IPS-18a (cell line): ENCODE measurements around the gene TRIM7.

Experiments
- H3K27ac ChIP-seq: one replicate; pipeline ENCODE4 v1.5.1; 2013; ENCODE audit warnings: low read length
- H3K27me3 ChIP-seq: one replicate; pipeline ENCODE4 v1.6.1; 2013; ENCODE audit warnings: mild to moderate bottlenecking, low read length; ENCODE audit not compliant: control insufficient read depth, insufficient read depth
- H3K36me3 ChIP-seq: one replicate; pipeline ENCODE4 v1.6.1; 2013; ENCODE audit warnings: low read depth, low read length; ENCODE audit not compliant: control insufficient read depth
- H3K4me1 ChIP-seq: one replicate; pipeline ENCODE4 v1.6.1; 2013; ENCODE audit warnings: low read depth, low read length; ENCODE audit not compliant: control insufficient read depth
- H3K4me3 ChIP-seq: one replicate; pipeline ENCODE4 v1.5.1; 2013; ENCODE audit warnings: low read length
- H3K9ac ChIP-seq: one replicate; pipeline ENCODE4 v1.6.1; 2013; ENCODE audit warnings: mild to moderate bottlenecking, low read length, moderate library complexity
- H3K9me3 ChIP-seq: one replicate; pipeline ENCODE4 v1.6.1; 2013; ENCODE audit warnings: low read depth, low read length; ENCODE audit not compliant: control insufficient read depth

Gene TRIM7

DNA sequence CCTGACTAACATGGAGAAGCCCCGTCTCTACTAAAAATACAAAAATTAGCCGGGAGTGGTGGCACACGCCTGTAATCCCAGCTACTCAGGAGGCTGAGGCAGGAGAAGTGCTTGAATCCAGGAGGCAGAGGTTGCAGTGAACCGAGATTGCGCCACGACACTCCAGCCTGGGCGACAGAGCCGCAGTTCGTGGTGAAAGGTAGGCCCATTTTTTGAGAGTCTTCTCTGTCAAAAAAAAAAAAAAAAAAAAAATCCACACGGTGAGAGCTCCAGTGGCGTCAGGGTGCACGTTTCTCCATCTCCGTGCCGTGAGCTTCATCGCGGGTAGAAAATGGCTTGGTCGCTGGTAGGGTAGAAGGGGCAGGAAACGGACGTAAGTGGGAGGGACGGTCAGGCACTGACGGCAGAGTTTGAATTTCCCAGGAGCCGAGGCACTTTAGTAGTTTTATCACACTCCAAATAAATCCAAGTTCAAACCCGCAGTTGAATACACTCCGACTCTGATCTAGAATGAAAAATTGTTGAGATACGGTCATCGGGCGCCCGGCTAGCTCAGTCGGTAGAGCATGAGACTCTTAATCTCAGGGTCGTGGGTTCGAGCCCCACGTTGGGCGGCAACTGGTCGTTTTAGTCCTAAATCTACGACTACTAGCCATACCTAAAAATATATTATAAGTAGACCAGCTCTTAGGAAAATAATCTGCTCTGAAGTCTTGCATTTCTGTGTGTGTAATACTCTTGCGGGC is 2.4 kb upstream of the TRIM7 start:
- H3K4me1 ChIP-seq, result no peaks in the 10 kb centered on the region
- H3K36me3 ChIP-seq, result no peaks in the 10 kb centered on the region
- no peak overlapping the region for H3K27ac ChIP-seq
- peaks cover 42% of the 10 kb centered on the region for H3K27me3 ChIP-seq
- peak overlapping the region; percentile 89 for H3K4me3 ChIP-seq
- no peaks in the 10 kb centered on the region for H3K9me3 ChIP-seq
- peak overlapping the region; percentile 60 for H3K9ac ChIP-seq

DNA sequence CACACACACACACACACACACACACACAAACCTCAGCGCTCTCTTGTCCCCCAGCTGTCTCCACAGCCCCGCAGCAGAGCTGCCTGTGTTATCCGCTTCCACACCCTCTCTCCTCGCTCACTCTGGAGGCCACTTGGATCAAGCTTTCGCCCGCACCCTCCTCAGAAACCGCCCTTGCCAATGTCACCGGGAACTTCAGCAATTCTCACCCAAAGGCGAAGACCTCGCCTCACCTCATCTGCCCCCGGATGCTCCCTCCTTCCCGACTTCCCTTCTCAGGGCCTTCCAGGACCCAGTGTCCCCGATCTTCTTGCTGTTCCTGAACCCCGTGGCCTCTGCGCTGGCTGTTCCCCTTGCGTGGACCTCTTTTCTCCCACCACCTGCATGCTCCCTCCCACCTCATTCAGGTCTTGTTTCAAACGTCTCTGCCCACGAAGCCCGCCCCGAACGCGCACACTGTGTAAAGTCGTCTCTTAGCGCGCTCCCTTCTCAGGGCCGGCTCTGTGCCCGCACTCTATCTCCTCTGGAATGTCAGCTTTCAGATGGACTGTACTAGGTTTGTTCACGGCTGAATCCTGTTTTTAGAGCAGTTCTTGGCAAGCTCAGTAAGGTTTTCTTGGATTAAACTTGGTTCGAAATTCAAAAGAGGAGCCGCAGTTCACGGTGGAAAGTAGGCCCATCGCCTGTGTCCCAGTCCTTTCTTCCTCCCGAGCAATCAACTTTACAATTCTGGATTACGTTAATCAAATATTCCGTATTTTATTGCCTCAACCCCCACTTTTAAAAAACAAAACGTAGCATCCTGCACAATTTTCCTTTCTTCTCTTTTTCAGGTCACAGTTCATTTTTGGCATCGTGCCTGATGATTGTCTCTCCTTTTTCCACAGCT is 1.0 kb upstream of the TRIM7 start:
- peak overlapping the region; percentile 89 for H3K4me3 ChIP-seq
- H3K4me1 ChIP-seq, result no peaks in the 10 kb centered on the region
- H3K9me3 ChIP-seq, result no peaks in the 10 kb centered on the region
- H3K36me3 ChIP-seq, result no peaks in the 10 kb centered on the region
- H3K27me3 ChIP-seq, result peaks cover 56% of the 10 kb centered on the region
- no peak overlapping the region for H3K27ac ChIP-seq
- no peak overlapping the region for H3K9ac ChIP-seq

DNA sequence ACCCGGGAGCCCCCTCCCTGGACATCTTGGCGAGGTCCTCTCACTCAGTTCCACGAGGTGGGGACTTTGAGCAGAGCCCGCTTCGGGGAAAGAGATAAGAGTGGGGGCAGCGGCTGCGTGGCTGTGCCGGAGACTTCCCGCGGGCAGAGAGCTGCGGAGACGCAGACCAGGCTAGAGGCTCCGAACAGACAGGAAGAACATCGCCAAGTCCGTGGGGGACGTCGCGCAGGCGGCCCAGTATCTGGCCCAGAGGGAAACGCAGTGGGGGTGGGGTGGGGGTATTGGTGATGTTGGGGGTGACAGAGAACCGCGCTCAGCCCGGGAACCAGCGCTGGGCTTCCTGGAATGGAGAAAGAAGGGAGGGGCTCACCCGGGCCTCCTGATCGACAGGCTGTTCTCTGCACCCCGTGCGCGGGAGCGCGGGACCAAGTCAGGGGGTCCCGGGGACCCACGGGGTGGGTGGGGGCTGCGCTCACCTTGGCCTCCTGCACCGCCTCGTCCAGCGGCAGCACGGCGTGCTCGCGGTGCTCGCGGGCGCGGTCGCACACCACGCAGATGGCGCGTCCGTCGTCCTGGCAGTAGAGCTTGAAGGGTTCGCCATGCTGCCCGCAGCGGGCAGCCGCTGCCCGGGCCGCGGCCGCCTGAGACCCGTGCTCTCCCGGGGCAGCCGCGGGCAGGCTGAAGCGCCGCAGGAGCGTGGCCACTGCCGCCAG is 727 bp downstream of the TRIM7 start:
- no peaks in the 10 kb centered on the region for H3K9me3 ChIP-seq
- H3K27me3 ChIP-seq, result peaks cover 74% of the 10 kb centered on the region
- H3K27ac ChIP-seq, result no peak overlapping the region
- peak overlapping the region; percentile 89 for H3K4me3 ChIP-seq
- peaks cover under 1% of the 10 kb centered on the region for H3K4me1 ChIP-seq
- no peak overlapping the region for H3K9ac ChIP-seq
- no peaks in the 10 kb centered on the region for H3K36me3 ChIP-seq

DNA sequence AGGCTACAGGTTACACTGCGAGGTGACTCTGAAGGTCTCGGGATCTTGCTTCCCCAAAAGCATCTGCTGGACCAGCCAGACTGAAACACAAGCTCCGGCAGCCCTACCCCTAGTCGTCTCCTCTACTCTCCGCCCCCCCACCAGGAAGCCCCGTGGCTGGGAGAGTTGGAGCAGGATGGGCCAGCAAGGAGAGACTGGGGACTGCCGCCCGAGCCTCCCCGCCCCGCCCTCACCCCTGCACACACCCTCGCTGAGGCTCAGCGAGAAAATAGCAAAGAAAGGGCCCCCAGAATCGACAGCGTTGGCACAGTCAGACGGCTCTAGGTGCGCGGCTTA is 1.3 kb downstream of the TRIM7 start:
- Histone ChIP-seq H3K27ac (no peak overlapping the region), H3K27me3 (peaks cover 75% of the 10 kb centered on the region), H3K4me1 (peaks cover 4% of the 10 kb centered on the region), H3K9ac (no peak overlapping the region), H3K9me3 (no peaks in the 10 kb centered on the region), H3K4me3 (peak overlapping the region; percentile 89), H3K36me3 (no peaks in the 10 kb centered on the region)

DNA sequence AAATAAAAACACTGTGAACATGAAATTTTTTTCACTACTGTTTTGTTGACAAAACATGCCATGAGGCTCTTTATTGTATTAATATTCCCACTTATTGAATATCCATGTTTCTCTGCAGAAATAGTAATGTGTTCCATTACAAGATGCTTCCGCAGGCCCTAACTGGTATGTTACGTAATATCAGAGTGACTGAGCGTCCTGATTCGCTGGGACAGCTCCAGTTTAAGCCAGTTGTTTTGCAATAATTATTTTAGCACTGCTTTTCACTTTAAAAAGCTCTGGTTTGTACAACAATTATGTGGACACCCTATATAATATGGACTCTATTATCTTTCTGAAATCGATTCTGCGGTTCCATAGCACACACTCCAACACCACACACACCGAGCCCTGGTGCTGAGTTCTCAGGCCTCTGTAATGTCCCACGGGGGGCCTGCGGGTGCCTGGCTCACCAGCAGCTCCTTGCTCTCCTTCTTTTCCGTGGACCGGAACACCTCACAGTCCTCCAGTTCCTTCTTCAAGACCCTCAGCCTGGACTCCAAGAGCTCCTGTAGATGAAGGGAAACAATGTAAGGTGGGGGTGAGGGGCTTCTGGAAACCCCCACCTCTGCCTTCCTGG is 1.8 kb downstream of the TRIM7 start:
- H3K9ac ChIP-seq, result no peak overlapping the region
- H3K9me3 ChIP-seq, result no peaks in the 10 kb centered on the region
- H3K36me3 ChIP-seq, result no peaks in the 10 kb centered on the region
- H3K4me1 ChIP-seq, result peaks cover 10% of the 10 kb centered on the region
- no peak overlapping the region for H3K4me3 ChIP-seq
- no peak overlapping the region for H3K27ac ChIP-seq
- H3K27me3 ChIP-seq, result peaks cover 75% of the 10 kb centered on the region

DNA sequence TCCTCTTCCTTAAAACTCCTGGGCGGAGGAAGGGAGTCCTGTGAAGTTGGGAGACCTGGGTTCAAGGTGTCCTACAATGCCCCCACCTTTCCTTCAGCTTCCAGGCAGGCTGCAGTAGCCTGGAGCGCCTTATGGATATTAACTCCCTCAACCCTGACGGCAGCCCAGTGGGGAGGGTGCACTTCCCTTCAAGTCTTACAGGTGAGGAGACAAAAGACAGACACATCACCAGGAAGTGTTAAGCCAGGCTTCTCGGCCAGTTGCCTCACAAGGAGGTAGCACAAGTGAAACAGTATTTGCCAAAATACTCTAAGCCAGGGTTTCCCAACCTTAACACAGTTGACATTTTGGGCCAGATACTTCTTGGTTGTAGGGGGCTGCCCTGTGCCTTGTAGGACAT is 4.2 kb downstream of the TRIM7 start:
- no peaks in the 10 kb centered on the region for H3K36me3 ChIP-seq
- H3K27ac ChIP-seq, result no peak overlapping the region
- peaks cover 19% of the 10 kb centered on the region for H3K4me1 ChIP-seq
- H3K27me3 ChIP-seq, result peaks cover 67% of the 10 kb centered on the region
- H3K4me3 ChIP-seq, result no peak overlapping the region
- H3K9me3 ChIP-seq, result no peaks in the 10 kb centered on the region
- no peak overlapping the region for H3K9ac ChIP-seq

DNA sequence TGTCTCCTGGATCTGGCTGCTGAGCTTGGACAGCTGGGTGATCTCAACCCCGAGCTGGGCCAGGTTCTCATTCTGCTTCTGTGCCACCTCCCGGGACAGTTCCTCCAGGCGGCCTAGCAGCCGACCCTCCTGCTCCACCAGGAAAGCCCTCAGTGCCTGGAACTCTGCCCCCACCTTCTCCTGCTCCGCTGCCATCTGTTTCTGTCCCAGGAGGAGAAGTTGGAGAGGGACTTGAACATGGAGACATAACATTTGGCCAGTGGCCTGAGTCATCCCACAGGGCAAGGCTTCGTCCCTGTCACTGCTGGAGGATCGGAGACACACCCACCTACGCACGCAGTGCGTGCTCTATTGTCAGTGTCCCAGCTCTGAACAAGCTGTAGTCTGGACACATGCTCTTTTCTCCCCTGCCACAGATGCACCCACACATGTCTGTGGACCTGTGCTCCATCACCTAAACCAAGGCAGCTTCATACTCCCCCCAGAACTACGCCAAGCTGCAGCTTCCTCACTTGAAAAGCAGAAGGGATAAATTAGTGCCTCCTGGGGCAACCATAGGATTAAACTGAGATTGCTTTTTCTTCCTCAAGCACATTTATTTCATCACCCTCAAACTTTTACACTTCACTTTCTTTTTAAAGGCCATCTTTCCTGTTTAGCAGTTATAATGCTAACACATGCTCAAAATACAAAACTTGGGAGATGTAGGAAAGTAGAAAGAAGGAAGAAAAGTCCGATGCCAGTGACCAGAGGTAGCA is 4.9 kb downstream of the TRIM7 start:
- peaks cover 19% of the 10 kb centered on the region for H3K4me1 ChIP-seq
- no peak overlapping the region for H3K4me3 ChIP-seq
- H3K9me3 ChIP-seq, result no peaks in the 10 kb centered on the region
- H3K27me3 ChIP-seq, result peaks cover 59% of the 10 kb centered on the region
- no peaks in the 10 kb centered on the region for H3K36me3 ChIP-seq
- no peak overlapping the region for H3K9ac ChIP-seq
- H3K27ac ChIP-seq, result no peak overlapping the region

DNA sequence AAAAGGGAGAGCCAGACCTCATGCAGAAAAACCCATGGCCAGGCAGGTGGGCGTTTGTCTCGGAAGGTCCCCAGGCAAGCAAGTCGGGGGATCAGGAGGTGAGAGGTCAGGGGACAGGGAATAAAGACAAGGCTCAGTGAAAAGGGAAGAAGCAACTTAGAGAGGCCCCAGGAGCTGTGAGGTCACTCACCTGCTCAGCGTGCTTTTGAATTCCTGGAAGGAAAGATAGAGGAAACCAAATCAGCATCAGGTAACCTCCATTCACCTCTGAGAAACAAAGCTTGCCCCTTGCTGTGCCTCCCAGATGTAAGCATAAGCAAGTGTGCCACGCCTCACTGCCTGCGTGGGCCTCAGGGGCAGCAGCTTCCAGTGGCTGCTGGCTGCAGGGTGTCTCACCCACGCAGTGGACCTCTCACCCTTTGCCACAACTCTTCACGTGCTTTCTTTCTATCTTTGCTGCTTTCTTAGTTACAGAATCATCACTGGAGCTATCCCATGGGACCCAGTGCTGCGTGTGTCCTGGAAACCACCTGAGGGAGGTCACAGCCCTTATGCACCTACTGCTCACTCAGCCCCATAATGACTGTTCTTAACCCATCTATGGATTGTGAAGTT is 6.0 kb downstream of the TRIM7 start:
- Histone ChIP-seq H3K36me3 (no peaks in the 10 kb centered on the region), H3K9me3 (no peaks in the 10 kb centered on the region), H3K27me3 (peaks cover 49% of the 10 kb centered on the region), H3K4me3 (no peak overlapping the region), H3K27ac (no peak overlapping the region), H3K9ac (no peak overlapping the region), H3K4me1 (peaks cover 19% of the 10 kb centered on the region)

DNA sequence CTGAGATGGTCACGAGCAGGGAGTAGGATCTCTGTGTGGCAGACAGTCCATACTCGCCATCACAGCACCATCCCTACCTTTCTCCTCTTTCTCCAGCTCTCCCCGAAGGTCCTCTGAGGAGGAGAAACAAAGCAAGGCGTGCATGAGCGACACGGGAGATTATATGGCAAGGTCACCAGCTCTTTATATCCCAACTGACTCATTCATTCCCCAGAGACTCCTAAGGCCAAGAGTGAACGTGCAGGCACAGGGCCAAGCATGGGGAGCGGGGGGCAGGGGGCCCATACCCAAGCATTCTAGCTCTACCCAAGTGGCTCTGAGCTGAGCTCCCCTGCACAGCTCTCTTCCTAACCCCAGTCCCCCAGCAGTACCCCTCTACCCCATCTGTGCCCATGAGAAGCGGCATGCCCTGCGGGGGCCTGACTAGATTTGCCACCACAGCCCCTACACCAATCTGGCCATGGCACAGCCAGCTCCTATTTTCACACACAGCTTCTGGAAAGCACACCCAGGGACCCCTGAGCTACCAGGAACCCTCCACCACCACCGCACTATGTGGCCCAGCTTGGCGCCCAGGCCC is 6.8 kb downstream of the TRIM7 start:
- no peaks in the 10 kb centered on the region for H3K9me3 ChIP-seq
- H3K27me3 ChIP-seq, result peaks cover 48% of the 10 kb centered on the region
- H3K4me1 ChIP-seq, result peaks cover 19% of the 10 kb centered on the region
- H3K9ac ChIP-seq, result no peak overlapping the region
- H3K4me3 ChIP-seq, result no peak overlapping the region
- no peaks in the 10 kb centered on the region for H3K36me3 ChIP-seq
- H3K27ac ChIP-seq, result no peak overlapping the region

DNA sequence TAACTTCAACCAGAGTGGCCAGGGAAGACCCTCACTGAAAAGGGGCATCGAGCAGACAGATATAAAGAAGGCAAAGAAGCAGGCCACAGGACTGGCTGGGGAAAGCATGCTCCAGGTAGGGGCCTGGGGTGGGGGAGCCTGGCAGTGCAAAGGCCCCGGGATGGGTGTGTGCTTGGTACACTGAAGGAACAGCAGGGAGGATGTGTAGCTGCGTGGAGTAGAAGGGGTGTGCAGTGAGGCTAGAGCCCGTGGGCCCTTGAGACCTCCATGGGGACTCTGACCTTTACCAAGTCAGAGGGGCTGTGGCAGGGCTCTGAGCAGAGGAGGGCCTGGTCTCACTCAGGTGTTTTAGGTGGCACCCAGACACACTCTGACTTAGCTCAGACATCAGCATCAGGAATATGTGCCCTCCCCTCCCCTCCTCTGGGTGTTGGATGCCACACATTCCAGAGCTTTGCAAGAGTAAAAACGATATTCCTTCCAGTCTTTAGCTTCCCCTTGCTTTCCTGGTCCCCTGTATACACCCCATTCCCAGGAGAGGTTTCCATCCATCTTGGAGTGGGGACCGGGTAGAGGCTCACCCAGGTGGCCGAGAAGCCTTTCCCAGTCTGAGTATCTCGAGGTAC is 7.6 kb downstream of the TRIM7 start:
- peaks cover 19% of the 10 kb centered on the region for H3K4me1 ChIP-seq
- H3K9ac ChIP-seq, result no peak overlapping the region
- peaks cover 48% of the 10 kb centered on the region for H3K27me3 ChIP-seq

More for the DNA sequence above, 7.6 kb downstream of the TRIM7 start:
- Histone ChIP-seq H3K9me3 (no peaks in the 10 kb centered on the region), H3K36me3 (no peaks in the 10 kb centered on the region), H3K4me3 (no peak overlapping the region), H3K27ac (no peak overlapping the region)
